IPS-NIHi7 (cell line): ENCODE results near the gene RNGTT.
"Not testable (repeated sequence)": the region's sequence is repeated elsewhere in the genome, so short reads cannot be mapped to it uniquely, and the experiment has no call there.

Experiments
- DNase-seq: peaks from one replicate; pipeline ENCODE4 v3.0.0; 2012; ENCODE audit warnings: mixed read lengths; ENCODE audit errors: extremely low spot score

Gene RNGTT

DNA sequence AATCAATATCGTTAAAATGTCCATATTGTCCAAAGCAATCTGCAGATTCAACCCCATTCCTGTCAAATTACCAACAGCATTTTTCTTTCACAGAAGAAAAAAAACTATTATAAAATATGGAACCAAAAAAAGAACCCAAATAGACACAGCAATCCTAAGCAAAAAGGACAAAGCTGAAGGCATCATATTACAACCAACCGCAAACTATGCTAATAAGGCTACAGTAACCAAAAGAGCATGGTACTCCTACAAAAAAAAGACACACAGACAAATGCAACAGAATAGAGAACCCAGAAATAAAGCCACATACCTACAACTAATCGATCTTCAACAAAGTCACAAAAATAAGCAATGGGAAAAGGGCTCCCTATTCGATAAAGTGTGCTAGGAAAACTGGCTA is 49.2 kb downstream of the RNGTT start:
- DNase-seq: no peak

DNA sequence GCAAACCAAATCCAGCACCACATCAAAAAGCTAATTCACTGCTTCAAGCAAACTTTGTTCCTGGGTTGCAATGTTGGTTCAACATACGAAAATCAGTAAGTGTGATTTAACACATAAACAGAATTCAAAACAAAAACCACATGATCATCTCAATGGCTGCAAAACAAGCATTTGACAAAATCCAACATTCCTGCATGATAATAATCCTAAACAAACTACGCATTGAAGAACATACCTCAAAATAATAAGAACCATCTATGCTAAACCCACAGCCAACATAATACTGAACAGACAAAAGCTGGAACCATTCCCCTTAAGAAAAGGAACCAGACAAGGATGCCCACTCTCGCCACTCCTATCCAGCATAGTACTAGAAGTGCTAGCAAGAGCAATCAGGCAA is 49.9 kb downstream of the RNGTT start:
- DNase-seq: no peak

DNA sequence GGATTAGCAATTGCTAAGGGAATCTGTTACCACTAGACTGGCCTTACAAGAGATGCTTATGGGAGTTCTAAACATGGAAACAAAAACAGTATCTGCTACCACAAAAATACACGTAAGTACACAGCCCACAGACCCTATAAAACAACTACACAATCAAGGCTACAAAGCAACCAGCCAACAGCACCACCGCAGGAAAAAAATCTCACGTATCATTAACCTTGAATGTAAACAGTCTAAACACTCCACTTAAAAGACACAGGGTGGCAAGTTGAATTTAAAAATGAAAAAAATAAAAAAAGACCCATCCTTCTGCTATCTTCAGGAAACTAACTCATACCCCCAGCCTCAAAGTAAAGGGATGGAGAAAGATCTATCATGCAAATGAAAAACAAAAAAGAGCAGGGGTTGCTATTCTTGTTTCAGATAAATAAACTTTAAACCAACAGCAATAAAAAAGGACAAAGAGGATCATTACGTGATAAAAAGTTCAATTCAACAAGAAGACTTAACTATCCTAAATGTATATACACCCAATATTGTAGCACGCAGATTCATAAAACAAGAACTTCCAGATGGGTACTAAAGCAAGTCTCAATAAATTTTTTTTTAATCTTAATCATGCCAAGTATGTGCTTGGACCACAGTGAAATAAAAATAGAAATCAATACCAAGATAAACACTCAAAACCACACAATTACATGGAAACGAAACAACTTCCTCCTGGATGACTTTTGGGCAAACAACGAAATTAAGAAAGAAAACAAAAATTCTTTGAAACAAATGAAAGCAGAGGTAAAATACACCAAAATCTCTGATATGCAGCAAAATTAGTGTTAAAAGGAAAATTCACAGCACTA is 52.3 kb downstream of the RNGTT start:
- DNase-seq: no peak

DNA sequence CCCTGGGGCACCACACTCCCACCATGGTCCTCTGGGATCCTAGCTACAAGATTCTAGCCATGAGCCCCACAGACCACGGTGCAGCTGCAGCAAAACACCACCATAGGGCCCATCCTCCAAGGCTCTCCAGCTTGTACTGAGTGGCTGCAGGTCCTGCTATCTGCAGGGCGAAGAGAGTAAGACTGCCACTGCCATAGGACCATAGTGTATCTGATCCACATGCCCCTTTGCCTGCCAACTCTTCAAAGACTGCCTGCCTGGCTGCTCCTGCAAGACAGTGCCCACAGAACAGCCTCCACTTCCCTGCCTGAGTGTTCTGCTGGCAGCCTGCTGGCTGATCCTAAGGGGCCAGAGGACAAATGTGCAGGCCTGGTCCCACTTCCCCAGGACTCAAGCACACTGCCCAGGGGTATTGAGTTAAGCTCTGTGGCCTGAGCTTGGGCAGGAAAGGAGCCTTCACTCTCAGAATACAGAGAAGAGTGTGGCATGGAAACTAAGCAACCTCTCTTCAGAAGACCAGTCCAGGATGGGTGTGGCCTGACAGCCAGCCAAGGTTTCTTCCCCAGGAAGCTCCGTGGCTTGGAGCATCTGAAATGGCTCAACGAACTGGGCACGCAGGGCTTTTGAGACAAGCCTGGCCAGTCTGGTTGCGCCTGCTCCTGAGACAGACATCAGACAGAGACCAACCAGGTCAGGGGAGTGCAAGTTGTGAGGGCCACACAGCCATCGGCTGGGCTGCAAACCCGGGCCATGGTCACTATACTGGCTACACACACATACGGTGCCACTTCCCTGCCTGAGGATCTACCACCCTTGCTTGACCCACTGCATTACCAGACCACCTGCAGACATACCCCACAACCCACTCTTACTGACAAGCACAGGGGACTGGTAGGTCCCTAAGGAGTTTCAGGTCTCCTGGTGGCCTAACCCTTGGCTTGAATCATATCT is 54.5 kb downstream of the RNGTT start:
- DNase-seq: no peak

DNA sequence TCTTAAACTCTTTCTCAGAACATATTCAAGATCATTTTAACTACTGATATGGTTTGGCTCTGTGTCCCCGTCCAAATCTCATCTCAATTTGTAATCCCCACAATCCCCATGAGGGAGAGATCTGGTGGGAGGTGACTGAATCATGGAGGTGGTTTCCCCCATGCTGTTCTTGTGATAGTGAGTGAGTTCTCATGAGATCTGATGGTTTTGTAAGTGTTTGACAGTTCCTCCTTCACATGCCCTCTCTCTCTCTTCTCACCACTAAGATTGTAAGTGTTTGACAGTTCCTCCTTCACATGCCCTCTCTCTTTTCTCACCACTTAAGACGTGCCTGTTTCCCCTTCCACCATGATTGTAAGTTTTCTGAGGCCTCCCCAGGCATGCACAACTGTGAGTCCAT is 56.3 kb downstream of the RNGTT start:
- DNase-seq: not testable (repeated sequence)

DNA sequence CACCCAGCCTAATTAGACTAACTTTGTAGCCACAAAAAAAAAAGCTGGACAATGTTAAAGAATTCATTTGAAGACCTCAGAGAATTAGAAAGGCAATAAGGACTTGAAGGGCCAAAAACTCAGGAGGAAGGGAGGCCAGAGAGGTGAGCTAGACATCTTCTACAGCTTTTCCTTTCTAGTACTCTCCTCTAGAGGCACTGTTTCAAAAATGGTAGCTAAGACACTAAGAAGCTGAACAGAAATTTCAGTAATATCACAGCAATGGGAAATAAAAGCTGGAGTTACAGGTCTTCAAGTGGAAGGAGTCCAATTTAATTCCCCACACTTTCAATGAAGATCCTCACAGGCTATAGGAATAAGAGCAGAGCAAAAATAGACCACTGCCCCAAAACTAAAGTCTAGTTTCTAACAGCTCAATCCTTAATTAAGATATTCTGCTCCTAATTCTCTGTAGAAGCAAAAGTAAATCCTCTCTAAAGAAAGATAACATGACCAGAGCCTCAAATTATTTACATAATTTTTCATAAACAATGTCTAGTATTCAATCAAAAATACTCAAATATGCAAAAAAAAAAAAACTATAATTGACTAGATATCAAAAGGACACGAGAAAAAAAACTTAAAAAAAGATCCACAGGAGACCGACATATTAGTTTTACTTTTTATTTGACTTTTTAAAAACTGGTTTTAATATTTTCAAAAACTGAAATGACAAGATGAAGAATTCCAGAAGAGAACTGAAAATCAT is 63.7 kb downstream of the RNGTT start:
- peak; percentile 30 for DNase-seq

DNA sequence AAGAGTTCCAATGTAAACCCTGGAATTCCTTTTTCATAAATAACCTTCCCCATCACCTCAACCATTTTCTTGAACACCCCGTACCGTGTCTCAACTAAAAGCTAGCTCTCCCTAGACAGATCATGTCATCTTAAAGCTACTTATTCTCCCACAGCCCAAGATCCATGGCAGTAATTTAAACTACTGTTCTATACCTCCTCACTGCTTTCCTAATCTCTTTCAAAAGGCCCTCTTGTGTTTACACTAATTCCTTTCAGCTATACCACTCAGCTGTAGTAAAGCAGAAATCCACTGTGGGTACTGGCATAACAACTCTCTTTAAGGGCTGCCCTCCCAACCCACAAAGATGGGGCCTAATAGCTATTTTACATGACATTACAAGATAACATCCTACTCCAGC is 67.5 kb downstream of the RNGTT start:
- DNase-seq: no peak

DNA sequence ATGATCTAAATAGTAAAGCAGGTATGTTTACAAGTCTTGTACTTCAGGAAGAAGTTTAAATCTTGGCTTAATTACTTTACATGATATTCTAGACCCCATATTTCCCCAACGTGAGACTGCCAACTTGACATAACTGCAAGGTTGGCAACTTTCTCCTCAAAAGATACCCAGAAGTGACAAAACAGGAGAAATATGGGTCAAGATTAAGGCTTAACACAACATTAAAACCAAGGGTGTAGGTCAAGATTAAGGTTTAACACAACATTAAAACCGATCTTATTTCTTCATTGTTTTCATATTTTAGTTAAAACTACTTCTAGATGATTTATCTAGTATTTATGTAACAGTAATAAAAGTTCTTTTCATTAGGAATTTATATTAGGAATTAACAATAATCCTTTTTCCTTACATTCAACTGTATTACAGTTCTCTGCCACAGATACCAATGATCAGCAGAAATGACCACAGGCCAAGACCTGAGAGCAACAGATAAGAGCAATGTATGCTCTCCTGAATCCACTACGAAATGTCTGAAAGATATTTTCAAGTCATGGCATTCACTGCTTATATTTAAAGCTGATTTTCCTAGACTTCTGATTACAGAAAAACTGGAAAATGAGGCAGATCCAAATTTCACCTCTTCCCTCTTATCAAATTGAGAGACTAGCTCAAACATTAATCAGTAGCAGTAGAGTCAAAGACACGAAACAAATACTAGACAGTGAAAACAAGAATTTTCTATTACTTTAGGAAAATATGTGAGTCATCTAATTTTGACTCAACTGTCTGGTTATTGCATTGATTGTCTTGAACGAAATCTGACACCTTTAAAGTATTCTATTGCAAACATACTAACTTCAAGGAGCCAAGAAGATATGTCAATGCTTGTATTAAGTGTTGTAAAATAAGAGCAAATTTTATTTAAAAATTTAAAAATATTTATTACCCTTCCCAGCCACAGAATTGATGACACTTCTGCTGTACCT is 72.3 kb downstream of the RNGTT start:
- DNase-seq: no peak

DNA sequence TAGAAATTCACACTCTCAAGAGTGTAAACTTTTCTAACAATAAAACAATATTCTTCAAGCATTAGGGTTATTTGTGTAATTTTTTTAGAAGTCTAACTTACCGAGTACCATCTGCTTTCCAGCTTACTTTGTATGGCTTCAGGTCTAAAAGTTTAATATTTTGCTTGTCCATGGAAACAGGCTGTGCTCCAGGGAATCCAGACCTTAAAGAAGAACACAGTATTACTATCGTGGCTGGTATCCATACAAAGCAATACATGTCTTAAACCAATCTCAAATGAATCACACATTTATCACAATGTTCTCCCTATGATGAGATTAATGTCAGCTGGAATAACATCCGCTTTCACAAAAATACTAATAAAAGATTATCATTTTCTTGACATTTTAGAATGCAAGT is 73.0 kb downstream of the RNGTT start:
- no peak for DNase-seq

DNA sequence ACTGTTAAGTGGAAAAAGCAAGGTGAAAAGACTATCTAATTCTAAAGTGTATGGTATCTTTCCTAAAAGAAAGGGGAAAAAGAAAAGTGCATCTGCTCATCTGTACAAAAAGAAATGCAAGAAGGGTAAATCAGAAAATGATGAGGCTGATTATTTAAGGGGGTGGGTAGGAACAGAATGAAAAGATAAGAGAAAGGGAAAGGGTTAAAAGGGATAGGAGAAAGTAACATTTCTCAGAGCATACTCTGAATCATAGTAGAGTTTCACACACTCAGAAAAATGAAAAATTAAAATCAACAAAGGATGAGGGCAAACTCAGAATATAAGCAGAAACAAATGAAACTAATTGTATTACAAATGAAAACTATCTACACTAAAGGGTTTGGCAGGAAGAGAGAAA is 79.1 kb downstream of the RNGTT start:
- DNase-seq: no peak

DNA sequence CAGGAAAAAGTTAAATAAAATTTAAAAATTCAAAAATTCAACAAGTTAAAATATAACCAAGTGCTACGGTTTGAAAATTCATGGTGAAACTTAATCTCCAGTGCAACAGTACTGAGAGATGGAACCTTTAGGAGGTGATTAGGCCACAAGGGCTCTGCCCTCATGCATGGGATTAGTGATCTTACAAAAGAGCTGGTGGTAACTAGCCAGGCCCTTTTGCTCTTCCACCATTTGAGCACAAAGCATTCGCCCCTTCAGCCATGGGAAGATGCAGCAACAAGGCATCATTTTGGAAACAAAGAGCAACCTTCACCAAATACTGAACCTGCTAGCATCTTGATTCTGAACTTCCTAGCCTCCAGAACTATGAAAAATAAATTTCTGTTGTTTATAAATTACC is 80.9 kb downstream of the RNGTT start:
- no peak for DNase-seq

DNA sequence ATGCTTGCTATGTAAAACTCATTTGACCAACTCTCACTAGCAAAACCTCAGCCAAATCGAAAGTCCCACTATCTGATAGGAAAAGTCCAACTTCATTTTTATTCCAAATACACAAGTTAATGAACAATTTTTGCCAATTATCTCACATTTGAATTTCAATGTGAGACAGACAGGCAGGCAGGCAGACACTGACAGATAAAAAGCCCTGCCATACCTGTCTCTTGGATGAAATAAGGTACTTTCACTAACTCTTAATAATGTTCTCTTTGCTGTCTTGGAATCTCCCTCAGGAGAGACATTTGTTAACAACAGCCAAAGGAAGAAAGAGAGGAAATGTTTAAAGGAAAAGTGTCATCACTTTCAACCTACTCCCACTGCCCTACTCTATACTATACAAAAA is 82.0 kb downstream of the RNGTT start:
- no peak for DNase-seq

DNA sequence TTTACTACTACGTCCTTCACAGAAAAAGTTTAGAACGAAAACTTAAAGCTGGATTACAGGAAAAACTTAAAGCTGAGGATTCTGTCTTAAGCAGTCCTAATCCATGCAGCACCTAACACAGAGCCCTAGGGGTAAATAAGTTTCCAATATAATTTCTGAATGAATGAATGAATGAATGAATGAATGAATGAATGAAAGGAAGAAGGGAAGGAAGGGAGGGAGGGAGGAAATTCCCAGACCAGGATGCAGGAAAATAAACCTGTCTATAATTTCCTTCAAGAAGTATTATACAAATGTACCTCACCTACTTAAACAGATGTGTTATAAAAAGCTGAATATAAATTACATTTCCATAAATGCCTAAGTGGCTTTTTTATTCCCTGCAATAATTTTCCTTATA is 83.4 kb downstream of the RNGTT start:
- no peak for DNase-seq

DNA sequence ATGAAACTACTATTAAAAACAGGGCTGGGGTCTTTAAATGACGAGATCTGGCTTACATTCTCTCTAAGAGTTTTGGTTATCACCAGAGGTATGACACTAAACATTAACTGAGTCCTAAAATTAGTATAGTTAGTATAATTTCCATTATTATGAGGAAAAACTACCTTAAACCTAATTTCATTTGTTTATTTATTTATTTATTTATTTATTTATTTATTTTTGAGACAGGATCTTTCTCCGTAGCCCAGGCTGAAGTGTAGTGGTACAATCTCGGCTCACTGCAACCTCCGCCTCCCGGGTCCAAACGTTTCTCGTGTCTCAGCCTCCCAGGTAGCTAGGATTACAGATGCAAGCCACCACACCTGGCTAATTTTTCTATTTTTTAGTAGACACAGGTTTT is 85.5 kb downstream of the RNGTT start:
- DNase-seq: no peak

DNA sequence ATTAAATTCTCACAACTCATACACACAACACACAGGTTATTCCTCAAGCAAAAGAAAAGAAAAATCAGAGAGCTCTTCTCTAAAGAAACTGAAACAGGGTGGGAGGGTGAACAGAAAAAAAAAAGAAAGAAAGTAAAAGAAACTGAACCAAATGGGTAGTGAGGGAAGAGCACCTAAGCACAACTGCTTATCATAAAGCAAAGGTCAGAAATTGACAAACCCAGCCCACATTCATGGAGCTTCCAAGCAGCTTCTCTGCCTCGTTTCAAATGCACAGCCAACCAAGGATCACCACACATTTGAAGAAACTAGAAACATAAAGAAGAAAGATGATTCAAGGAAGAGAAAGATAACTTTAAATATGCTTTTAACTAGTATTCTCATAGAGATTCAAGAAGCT is 90.5 kb downstream of the RNGTT start:
- no peak for DNase-seq

DNA sequence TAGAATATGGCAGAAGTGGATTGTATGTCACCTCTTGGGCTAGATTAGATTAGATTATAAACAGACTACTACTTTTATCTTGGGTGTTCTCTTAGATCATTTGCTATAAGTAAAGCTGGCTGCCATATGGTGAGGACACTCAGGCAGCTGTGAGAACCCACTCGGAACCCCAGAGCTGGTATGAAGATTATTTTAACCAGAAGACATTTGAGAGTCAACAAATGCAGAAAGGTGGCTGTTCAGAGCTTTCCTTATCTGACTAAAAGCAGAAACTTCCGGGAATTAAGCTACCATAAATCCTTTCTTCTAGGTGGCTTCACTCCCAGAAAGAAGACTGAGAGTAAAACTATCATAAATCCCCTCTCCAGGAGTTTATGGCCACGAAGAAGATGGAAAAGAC is 91.9 kb downstream of the RNGTT start:
- DNase-seq: no peak

DNA sequence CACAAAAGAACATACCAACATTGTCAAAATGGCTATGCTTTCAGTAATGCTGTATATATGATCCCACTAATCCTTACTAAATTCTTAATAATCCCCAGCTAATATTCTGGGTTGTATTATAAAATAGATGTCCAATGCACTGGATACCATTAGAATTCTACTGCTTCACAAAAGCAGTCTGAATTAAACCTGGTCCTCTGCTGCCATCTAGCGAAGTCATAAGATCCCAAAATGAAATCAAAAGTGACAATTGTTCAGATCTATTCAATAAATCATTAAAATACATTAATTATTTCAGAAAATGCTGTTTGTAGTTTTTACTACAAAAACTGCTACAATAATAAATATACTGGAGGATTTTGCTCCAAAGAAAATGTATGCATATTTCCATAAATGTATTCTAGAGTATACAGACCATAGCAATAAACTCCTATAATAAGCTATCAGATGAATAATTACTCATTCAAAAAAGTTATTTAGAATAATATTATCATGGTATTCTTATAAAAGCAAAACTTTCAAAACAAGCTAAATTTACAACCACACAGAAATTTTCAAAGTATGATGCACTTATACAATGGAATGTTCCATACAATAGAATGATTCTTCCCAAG is 92.6 kb downstream of the RNGTT start:
- peak; percentile 22 for DNase-seq

DNA sequence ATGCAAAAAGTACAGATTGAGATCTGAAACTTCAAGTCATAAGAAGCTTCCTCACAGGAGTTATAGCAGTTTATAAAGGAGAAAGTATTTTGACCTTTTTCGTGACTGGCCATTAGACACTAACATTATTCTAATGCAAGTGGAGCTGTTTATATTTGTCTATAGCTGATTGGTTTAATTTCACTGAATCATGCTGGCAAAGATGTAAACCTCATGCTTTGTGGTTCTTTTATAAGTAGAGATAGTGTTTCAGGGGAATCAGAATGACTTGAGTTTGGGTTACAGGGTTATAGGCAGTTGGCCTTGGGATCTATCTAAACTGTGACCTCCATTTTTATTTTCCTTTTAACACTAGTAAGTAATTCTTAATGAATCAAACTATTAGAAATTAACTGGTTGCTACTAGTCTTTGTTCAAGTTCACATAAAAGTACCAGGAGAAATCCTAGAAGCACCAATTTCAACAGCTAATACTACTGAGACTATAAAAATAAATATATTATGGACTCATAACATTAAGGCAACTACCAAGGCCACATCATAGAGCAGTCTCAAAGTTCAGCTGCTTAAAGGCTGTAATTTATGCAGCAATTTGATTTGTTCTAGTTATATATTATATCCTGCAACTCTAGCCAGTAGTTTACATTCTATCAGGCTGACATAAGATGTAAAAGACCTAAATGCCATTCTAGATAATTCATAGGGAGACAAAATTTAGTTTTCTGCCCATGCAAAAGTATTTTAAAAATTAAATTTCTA is 94.0 kb downstream of the RNGTT start:
- no peak for DNase-seq

DNA sequence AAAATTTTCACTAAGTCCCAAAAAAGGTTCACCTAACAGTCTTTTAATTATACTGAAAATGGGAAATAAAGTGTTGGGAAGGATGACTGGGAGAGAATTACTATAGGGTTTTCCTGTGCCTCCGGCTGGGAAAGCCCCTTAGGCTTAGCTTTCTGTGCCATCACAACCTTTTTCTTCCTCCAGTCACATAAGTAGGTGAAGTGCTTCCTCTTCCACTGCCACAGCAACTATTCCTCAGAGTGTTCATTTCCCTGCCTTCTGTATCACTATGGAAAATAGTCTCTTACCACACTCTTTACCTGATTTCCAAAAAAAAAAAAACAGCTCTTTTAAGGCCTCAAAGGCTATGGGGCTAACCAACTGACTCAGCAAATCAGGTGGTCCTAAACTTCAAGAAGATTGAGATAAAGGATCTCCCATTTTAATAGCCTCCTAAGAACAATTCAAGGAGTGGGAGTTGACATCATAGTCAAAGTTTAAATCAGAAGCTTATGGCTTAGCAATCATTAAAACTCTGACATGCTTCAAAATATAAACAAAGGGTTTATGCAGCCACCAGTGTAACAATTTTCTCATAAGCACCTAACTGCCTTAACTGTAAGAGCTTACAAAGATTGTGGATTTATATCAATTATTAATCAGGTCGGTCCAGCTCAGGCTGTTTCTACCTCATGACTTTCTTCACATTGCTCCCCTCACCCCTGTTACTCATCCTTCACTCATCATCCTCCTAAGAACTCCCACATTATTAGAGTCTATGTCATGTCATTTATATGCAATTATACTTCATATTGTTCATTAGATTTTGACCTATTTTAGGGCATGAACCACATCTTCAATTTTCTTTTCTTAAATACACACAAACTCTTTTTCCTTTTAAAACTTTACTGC is 95.3 kb downstream of the RNGTT start:
- no peak for DNase-seq
